Osteocyte (in vitro differentiated cells): ENCODE data around the gene SEC23A. TPM values are rescaled to one million over a fixed set of nuclear protein-coding genes. Genes with fewer than 3 reads are reported as not detected.

ENCODE experiments used
- DNase-seq: peaks from one replicate; pipeline ENCODE4 v3.0.0; 2021; ENCODE audit warnings: mixed read lengths; ENCODE audit not compliant: unreplicated experiment; ENCODE audit errors: extremely low spot score
- H3K27ac Mint-ChIP-seq: one replicate; pipeline ENCODE4 v1.8.0; 2021; ENCODE audit warnings: mild to moderate bottlenecking, mixed read lengths; ENCODE audit not compliant: unreplicated experiment
- H3K27me3 Mint-ChIP-seq: one replicate; pipeline ENCODE4 v1.8.0; 2021; ENCODE audit warnings: mixed read lengths; ENCODE audit not compliant: unreplicated experiment
- H3K36me3 Mint-ChIP-seq: one replicate; pipeline ENCODE4 v1.8.0; 2021; ENCODE audit warnings: mixed read lengths; ENCODE audit not compliant: unreplicated experiment
- H3K4me1 Mint-ChIP-seq: one replicate; pipeline ENCODE4 v1.8.0; 2021; ENCODE audit warnings: mixed read lengths; ENCODE audit not compliant: unreplicated experiment
- H3K4me3 Mint-ChIP-seq: one replicate; pipeline ENCODE4 v1.8.0; 2021; ENCODE audit warnings: mild to moderate bottlenecking, moderate library complexity, mixed read lengths; ENCODE audit not compliant: unreplicated experiment
- H3K9me3 Mint-ChIP-seq: one replicate; pipeline ENCODE4 v1.8.0; 2021; ENCODE audit warnings: mixed read lengths; ENCODE audit not compliant: unreplicated experiment
- total RNA-seq: library from RNA; stranded (reverse); gene quantifications from 2 replicates; pipeline ENCODE4 v1.2.1, GENCODE V29; 2021
- TF ChIP-seq, protein P1 (sequence below): fragments of 200-600 bp; sonication (generic); IDR thresholded peaks from 2 replicates; pipeline ENCODE4 v1.5.0; 2021; ENCODE audit warnings: antibody characterized with exemption, mild to moderate bottlenecking, moderate library complexity

SEC23A gene
- total RNA-seq, 1 donor from 2014 or later: 169 TPM

DNA sequence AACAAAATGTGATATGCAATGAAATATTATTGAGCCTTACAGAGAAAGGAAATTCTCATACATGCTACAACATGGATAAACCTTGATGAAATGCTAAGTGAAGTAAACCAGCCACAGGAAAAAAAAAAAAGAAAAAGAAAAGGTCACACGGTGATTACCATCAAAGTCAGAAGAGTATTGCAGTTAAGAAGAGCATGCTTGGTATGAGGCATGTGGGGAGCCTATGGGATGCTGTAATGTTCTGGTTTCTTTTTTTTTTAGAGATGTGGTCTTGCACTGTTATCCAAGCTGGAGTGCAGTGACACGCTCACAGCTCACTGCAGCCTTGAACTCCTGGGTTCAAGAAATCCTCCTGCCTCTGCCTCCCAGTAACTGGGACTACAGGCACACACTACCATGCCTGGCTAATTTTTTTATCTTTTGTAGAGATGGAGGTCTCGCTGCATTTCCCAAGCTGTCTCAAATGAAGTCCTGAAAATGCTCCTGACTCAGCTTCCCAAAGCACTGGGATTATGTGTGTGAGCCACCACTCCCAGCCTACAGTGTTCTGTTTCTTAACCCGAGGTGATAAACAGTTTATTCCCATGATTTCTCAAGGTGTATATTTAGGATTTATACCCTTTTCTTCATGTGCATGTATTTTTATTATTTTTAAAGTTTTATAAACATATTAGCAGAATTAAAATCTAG lies 96.2 kb downstream of the SEC23A start:
- Mint-ChIP-seq H3K4me3 (no peak overlapping the region), H3K9me3 (no peaks in the 10 kb centered on the region), H3K36me3 (no peaks in the 10 kb centered on the region), H3K27ac (no peak overlapping the region), H3K27me3 (no peaks in the 10 kb centered on the region), H3K4me1 (no peaks in the 10 kb centered on the region)
- no peak for DNase-seq
- TF ChIP-seq, protein P1, sequence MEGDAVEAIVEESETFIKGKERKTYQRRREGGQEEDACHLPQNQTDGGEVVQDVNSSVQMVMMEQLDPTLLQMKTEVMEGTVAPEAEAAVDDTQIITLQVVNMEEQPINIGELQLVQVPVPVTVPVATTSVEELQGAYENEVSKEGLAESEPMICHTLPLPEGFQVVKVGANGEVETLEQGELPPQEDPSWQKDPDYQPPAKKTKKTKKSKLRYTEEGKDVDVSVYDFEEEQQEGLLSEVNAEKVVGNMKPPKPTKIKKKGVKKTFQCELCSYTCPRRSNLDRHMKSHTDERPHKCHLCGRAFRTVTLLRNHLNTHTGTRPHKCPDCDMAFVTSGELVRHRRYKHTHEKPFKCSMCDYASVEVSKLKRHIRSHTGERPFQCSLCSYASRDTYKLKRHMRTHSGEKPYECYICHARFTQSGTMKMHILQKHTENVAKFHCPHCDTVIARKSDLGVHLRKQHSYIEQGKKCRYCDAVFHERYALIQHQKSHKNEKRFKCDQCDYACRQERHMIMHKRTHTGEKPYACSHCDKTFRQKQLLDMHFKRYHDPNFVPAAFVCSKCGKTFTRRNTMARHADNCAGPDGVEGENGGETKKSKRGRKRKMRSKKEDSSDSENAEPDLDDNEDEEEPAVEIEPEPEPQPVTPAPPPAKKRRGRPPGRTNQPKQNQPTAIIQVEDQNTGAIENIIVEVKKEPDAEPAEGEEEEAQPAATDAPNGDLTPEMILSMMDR: no peak

DNA sequence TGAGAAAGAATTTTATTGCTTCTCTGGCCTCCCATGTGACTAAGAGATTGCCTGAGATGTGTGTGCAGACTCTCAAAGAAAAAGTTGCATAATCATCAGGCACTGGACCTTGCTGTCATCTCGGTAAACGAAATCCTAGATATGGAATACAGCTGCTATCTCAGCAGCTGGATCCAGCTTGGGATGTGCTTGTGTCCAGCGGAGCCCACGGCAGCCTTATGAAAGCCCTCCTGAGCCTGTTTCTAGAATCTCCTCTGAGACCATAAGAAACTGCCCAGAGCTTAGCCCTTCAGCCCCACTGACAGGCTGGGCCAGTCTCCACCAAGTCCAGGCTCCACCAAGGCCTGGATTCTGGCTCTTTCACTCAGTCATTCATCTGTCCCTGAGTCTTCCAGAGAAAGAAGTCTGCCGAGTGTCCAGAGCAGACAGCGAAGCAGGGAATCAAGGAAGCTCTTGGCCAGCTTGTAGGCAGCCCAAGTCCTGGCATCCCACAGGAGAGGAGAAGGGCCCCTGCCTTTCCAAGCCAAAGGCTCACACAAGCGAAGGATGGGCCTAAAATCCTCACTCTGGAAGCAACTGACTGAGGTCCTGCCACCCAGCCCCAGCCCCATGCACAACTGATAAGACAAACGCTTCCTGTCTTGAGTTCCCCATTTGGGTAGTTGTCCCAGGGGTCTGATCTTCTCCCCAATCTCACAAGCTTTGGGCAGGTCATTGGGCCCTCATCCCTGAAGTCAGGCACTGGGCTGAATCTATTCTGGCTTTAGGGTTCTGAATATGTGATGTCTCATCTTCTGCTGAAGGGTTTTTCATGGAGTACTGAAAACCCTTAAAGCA lies 97.8 kb downstream of the SEC23A start:
- no peak overlapping the region for H3K4me3 Mint-ChIP-seq
- H3K27me3 Mint-ChIP-seq: no peaks in the 10 kb centered on the region
- no peaks in the 10 kb centered on the region for H3K36me3 Mint-ChIP-seq
- H3K27ac Mint-ChIP-seq: no peak overlapping the region
- DNase-seq: no peak
- no peaks in the 10 kb centered on the region for H3K9me3 Mint-ChIP-seq
- H3K4me1 Mint-ChIP-seq: no peaks in the 10 kb centered on the region
- TF ChIP-seq, protein P1: no peak

DNA sequence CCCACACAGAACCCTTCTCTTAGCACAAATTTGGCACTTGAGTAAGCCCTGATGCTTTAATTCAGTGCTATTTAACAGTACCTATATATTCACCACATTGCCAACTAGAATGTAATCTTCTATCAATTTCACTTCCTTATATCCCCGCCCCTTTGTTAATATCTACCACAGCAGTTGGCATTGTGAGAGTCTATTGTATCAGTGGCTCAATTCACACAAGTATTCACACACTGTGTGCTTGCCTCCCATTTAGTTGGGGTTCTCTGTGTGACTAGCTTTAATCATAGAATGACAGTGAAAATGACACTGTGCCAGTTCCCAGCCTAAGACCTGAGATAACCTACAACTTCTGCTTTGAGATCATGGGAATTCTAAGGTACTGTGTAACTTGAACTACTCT lies 103.1 kb downstream of the SEC23A start:
- Mint-ChIP-seq H3K36me3 (no peaks in the 10 kb centered on the region), H3K27me3 (peaks cover 3% of the 10 kb centered on the region), H3K4me3 (no peak overlapping the region), H3K4me1 (no peaks in the 10 kb centered on the region), H3K27ac (no peak overlapping the region), H3K9me3 (no peaks in the 10 kb centered on the region)
- DNase-seq: no peak
- TF ChIP-seq, protein P1: no peak

DNA sequence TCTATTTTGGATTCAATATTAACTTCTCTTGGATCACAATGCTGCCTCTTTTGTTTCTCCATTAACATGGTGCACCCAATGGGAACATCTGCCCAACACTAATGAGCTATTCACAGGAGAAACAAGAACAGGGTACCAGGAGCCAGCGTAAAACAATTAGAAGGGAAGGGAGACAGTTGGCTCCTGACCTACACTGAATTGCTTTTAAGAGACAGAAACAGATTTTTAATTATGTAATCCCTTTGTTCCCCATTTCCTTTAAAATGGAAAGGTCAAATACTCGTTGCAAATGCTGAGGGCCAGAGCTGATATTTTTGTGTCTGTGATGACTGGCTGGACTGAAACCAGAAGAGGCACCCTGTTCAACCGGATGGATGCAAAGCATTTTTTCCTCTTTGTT lies 108.3 kb downstream of the SEC23A start:
- H3K36me3 Mint-ChIP-seq: no peaks in the 10 kb centered on the region
- no peak overlapping the region for H3K27ac Mint-ChIP-seq
- peaks cover 4% of the 10 kb centered on the region for H3K27me3 Mint-ChIP-seq
- H3K4me3 Mint-ChIP-seq: no peak overlapping the region
- no peak for DNase-seq
- TF ChIP-seq, protein P1: no peak
- no peaks in the 10 kb centered on the region for H3K4me1 Mint-ChIP-seq
- H3K9me3 Mint-ChIP-seq: no peaks in the 10 kb centered on the region

DNA sequence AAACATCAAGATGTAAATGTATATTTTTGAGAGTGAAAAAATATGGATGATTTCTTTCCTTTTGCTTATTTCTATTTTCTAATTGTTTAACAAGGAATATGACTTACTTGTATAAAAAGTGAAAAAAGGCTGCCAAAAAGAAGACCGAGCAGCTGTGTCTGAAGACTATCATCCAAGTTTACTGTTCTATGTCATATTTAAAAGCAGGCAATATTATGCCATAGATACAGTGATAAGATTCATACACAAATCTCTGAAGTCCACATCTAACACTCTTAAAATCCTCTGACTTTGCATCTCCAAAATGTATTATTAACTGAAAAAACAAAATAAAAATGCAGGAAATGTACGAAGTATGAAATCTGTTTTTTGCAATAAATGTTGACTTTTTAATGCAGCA lies 109.1 kb downstream of the SEC23A start:
- Mint-ChIP-seq H3K27me3 (peaks cover 4% of the 10 kb centered on the region), H3K4me3 (no peak overlapping the region), H3K27ac (no peak overlapping the region), H3K36me3 (no peaks in the 10 kb centered on the region), H3K4me1 (no peaks in the 10 kb centered on the region), H3K9me3 (no peaks in the 10 kb centered on the region)
- DNase-seq: no peak
- TF ChIP-seq, protein P1: no peak
